Right lung (tissue), 5 donors: Measurements from ENCODE around the gene MXD4. TPM values are rescaled to one million over a fixed set of nuclear protein-coding genes. Genes with fewer than 3 reads are reported as not detected.
A peak's percentile ranks its signal among the peaks of the same experiment; 100 is the strongest.
"Not testable (repeated sequence)": the region's sequence is repeated elsewhere in the genome, so short reads cannot be mapped to it uniquely, and the experiment has no call there.

Experiments
- DNase-seq, 2 donors: peaks; one replicate each; pipeline ENCODE4 v3.0.0-alpha.2; 2013
- polyA plus RNA-seq, 5 donors: library from polyadenylated mRNA; unstranded; fragments of 120-200 nt; gene quantifications; one replicate each; pipeline versions ENCODE4 v1.2.1 to v1.2.3, GENCODE V29; 2013; ENCODE audit warnings: inconsistent platforms in 1 of 5, low replicate concordance in 1 of 5; ENCODE audit not compliant: insufficient read length in 5 of 5, insufficient read depth in 1 of 5

Gene MXD4
- polyA plus RNA-seq, 5 donors = 66.2 to 116 (median 79.0) TPM

DNA sequence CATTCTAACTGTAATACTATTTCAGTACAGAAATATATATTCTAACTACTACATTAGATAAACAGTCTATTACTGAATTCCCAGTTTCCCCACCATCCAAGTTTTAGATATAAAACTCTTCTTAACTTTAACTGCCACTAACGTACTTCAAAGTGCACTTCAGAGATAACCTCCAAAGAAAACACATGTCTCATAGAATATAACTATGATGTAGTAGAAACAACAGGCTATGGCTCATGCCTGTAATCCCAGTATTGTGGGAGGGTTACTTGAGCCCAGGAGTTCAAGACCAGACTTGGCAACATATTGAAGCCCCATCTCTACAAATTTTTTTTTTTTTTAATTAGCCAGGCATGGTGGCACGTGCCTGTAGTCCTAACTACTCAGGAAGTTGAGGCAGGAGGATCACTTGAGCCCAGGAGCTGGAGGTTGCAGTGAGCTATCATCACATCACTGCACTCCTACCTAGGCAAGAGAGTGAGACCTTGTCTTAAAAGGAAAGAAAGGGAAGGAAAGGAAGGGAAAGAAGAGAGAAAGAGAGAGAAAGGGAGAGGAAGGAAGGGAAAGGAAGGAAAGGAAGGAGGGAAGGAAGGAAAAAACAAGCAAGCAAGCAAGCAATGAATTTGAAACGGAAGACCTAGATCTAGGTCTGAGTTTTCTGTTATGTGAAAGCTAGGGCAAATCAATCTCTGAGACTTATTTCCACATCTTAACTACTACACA lies 24.8 kb downstream of the MXD4 start:
- no peak for DNase-seq

DNA sequence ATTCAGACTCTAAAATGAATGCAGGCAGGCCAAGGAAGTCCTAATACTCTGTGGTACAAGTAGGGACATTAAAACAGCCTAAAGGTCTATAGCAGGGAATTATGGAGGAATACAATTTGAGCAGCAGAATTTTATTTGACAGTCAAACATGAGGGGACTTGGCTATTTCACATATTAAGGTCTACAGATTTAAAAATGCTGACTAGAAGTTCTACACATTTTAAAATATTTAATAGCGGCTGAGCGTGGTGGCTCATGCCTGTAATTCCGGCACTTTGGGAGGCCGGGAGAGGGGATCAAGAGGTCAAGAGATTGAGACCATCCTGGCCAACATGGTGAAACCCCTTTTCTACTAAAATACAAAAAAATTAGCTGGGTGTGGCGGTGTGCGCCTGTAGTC lies 30.8 kb downstream of the MXD4 start:
- DNase-seq = no peak

DNA sequence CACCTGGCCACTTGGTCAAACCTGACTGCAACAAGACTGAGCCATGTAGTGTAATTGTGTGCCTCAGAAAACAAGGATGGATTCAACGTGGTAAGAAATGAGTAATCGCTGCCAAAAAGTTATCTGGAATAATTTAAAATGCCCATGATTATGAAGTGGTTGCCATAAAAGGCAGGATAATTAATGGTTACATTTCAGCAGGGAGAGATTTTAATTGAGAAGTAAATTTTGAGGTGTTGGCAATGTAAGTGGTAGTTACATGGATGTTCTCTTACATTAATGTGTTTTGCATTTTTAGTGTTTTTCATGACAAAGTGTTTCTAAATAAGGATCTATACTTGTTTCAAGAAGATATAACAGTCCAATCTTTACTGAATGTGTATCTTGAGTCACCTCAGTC lies 35.6 kb downstream of the MXD4 start:
- no peak for DNase-seq

DNA sequence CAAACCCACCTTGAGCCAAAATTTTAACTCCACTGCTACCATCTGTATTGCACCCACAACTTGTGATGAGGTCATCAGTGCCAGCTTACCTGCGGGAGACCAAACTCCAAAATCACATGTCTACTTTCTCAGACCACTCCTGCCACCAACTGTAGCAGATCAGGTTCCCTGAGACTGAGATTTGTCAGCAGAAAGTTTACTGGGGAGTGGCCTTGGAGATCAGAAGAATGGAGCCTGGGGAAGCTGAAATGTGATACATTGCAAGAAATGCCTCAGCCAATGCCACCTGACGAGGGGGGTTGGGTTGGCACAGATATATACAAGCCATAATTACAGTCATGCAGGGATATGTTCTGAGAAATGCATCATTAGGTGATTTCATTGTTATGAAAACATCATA lies 39.1 kb downstream of the MXD4 start:
- no peak for DNase-seq

- not testable (repeated sequence) for DNase-seq
Observed at GRCh38 chr4:2221378-2221777, 40.5 kb downstream of the MXD4 start.

DNA sequence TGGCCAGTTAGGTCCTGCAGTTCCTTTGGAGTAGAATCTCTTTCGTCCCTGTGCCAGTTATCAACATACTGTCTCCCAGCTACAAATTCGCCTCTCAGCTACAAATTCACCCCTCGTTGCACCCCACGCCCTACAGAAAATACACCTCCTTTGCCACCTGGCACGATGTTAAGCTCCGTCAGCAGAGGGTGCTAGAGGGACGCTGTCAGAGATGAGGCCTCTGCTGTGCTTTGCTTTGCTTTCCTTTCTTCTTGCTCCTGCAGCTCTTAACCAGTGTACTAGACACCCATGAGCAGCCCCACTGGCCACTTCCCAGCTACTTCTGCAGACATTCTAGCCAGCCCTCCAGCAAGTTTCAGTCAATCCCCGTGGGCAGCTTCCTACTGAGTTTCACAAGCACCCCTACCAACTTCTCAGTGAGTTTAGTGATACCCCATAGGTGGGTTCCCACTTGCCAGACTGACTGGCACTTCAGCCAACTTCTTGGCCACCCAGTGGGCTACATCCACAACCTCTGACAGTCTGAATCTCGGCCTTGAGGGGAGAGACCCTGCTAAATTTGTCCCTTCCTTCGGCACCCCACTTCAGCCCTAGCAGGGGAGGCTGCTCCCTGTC lies 41.8 kb downstream of the MXD4 start:
- peak; percentile 34 to 64 for DNase-seq

- DNase-seq = no peak
Observed at GRCh38 chr4:2219233-2219760, 42.6 kb downstream of the MXD4 start.

GRCh38 chr4:2218436-2218835 lies 43.5 kb downstream of the MXD4 start:
- DNase-seq = no peak

GRCh38 chr4:2217726-2218125 lies 44.2 kb downstream of the MXD4 start:
- no peak for DNase-seq

DNA sequence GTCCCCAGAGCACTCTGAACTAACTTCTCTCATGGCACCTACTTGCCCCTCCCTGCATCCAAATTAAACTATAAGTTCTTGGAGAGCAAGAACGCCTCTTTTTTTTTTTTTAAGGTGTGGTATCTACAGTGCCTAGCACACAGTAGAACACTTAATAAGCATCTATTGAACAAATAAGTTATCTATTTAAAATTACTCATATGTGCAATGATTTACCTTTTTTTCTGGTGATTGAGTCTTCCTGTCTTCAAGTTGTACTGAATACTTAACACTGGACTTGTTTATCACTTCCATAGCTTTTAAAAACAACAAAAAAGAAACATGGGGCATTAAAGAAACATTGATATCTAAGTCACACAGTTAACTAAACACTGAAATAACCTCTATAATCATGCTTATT lies 49.1 kb downstream of the MXD4 start:
- no peak for DNase-seq

DNA sequence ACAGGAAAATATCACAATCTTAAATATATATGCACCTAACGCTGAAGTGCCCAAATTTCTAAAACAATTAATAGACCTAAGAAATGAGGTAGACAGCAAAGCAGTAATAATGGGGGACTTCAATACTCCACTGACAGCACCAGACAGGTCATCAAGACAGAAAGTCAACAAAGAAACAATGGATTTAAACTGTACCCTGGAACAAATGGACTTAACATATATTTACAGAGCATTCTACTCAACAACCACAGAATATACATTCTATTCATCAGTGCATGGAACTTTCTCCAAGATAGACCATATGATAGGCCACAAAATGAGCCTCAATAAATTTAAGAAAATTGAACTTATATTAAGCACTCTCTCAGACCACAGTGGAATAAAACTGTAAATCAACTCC lies 59.1 kb downstream of the MXD4 start:
- not testable (repeated sequence) for DNase-seq

Other genes starting within 250 kb of the MXD4 start
- gene NAT8L, start 202.8 kb downstream of the MXD4 start, polyA plus RNA-seq = 1 to 10 TPM; 2.8 to 7.7 (median 4.1) TPM
- 10 to 100 TPM; 17.9 to 27.4 (median 25.0) TPM for gene HAUS3, start 20.0 kb downstream of the MXD4 start, polyA plus RNA-seq
- 1 to 10 TPM; 3.0 to 4.6 (median 3.7) TPM for gene POLN, start 20.0 kb downstream of the MXD4 start, polyA plus RNA-seq
- gene ZFYVE28, start 156.5 kb upstream of the MXD4 start, polyA plus RNA-seq = 1 to 10 TPM; 2.9 to 4.0 (median 3.4) TPM
- gene CFAP99, start 156.8 kb upstream of the MXD4 start, polyA plus RNA-seq = 1 to 10 TPM in 4 of 5 donors, under 1 TPM in 1; 0.26 to 2.0 (median 1.2) TPM
- 10 to 100 TPM; 55.4 to 63.2 (median 59.9) TPM for gene RNF4, start 207.0 kb upstream of the MXD4 start, polyA plus RNA-seq